ENCODE results near the gene VSNL1.

GRCh38 chr2:17520761-17521160 lies 19.7 kb upstream of the VSNL1 start:
- TF ChIP-seq CTCF (IDR thresholded peaks at IDR 0.05; ENCODE audit: insufficient read depth, low read length, poor library complexity, severe bottlenecking): no peak
- no peak for TF ChIP-seq EZH2phosphoT487 (conservative IDR thresholded peaks at IDR 0.05; ENCODE audit: low read length)
